HEK293T (cell line): ENCODE data around the gene BMPER.
A peak's percentile ranks its signal among the peaks of the same experiment; 100 is the strongest.

Experiments used
- CTCF ChIA-PET: fragments of 350-600 bp; formaldehyde crosslinking; extraction: SDS; loops from one replicate; lab custom pipeline; 2021; ENCODE audit warnings: antibody characterized with exemption, inconsistent platforms; lab: Yijun Ruan, JAX
- POLR2A ChIA-PET: fragments of 350-600 bp; formaldehyde crosslinking; extraction: SDS; loops from one replicate; lab custom pipeline; 2020; ENCODE audit warnings: antibody characterized with exemption, inconsistent platforms; lab: Yijun Ruan, JAX
- DNase-seq: peaks from one replicate; pipeline ENCODE4 v3.0.0; 2012; ENCODE audit warnings: mixed read lengths; ENCODE audit errors: extremely low spot score
- ARNT ChIP-seq: fragments of 450-650 bp; IDR thresholded peaks from 2 replicates; pipeline ENCODE4 v1.6.1; 2017; ENCODE audit warnings: mild to moderate bottlenecking
- BHLHE40 ChIP-seq: fragments of 450-650 bp; IDR thresholded peaks from 2 replicates; pipeline ENCODE4 v1.6.1; 2016; ENCODE audit warnings: mild to moderate bottlenecking, moderate library complexity, borderline replicate concordance
- CTBP1 ChIP-seq: fragments of 450-650 bp; IDR thresholded peaks from 2 replicates; pipeline ENCODE4 v1.6.1; 2016; ENCODE audit warnings: borderline replicate concordance
- ELF4 ChIP-seq: fragments of 450-650 bp; IDR thresholded peaks from 2 replicates; pipeline ENCODE4 v1.6.1; 2017; ENCODE audit warnings: antibody characterized with exemption
- FOXA1 ChIP-seq: fragments of 450-650 bp; IDR thresholded peaks from 2 replicates; pipeline ENCODE4 v1.6.1; 2016; ENCODE audit warnings: mild to moderate bottlenecking
- FOXK2 ChIP-seq: fragments of 450-650 bp; IDR thresholded peaks from 2 replicates; pipeline ENCODE4 v1.6.1; 2016; ENCODE audit warnings: mild to moderate bottlenecking
- FOXM1 ChIP-seq: fragments of 450-650 bp; IDR thresholded peaks from 2 replicates; pipeline ENCODE4 v1.6.1; 2017; ENCODE audit warnings: mild to moderate bottlenecking, borderline replicate concordance
- HDGF ChIP-seq: fragments of 450-650 bp; IDR thresholded peaks from 2 replicates; pipeline ENCODE4 v1.6.1; 2017; ENCODE audit warnings: antibody characterized with exemption, borderline replicate concordance
- L3MBTL2 ChIP-seq: fragments of 450-650 bp; conservative IDR thresholded peaks from 2 replicates; pipeline ENCODE4 v1.6.1; 2016; ENCODE audit warnings: mild to moderate bottlenecking
- LEF1 ChIP-seq: fragments of 450-650 bp; IDR thresholded peaks from 2 replicates; pipeline ENCODE4 v1.6.1; 2017; ENCODE audit warnings: mild to moderate bottlenecking, borderline replicate concordance
- NFRKB ChIP-seq: fragments of 450-650 bp; IDR thresholded peaks from 2 replicates; pipeline ENCODE4 v1.6.1; 2016; ENCODE audit warnings: mild to moderate bottlenecking, moderate library complexity
- PKNOX1 ChIP-seq: fragments of 450-650 bp; IDR thresholded peaks from 2 replicates; pipeline ENCODE4 v1.6.1; 2016
- SP1 ChIP-seq: fragments of 450-650 bp; IDR thresholded peaks from 2 replicates; pipeline ENCODE4 v1.6.1; 2017
- SUZ12 ChIP-seq: fragments of 450-650 bp; IDR thresholded peaks from 2 replicates; pipeline ENCODE4 v1.6.1; 2016; ENCODE audit warnings: mild to moderate bottlenecking
- TARDBP ChIP-seq: fragments of 450-650 bp; IDR thresholded peaks from 2 replicates; pipeline ENCODE4 v1.6.1; 2016
- ZNF384 ChIP-seq: fragments of 450-650 bp; IDR thresholded peaks from 2 replicates; pipeline ENCODE4 v1.6.1; 2016

Gene BMPER

GRCh38 chr7:34091321-34091917 is 186.1 kb downstream of the BMPER start:
- DNase-seq = peak; percentile 32
- POLR2A ChIA-PET = no interaction called here
- CTCF ChIA-PET = interaction anchor here (0.9 kb wide), 2 partner anchors 109 to 505 kb away, joined by 4 read pairs; no protein-coding TSS in a partner anchor

GRCh38 chr7:34093276-34093675 is 187.9 kb downstream of the BMPER start:
- CTCF ChIA-PET = no interaction called here
- DNase-seq = no peak
- no peak for TF ChIP-seq CTBP1
- no peak for TF ChIP-seq TARDBP
- TF ChIP-seq FOXM1 = no peak
- TF ChIP-seq ARNT = no peak
- no peak for TF ChIP-seq FOXK2
- no peak for TF ChIP-seq HDGF
- TF ChIP-seq PKNOX1 = no peak
- TF ChIP-seq ZNF384 = no peak
- TF ChIP-seq LEF1 = no peak
- no peak for TF ChIP-seq SP1
- TF ChIP-seq SUZ12 = no peak
- no peak for TF ChIP-seq ELF4
- no peak for TF ChIP-seq L3MBTL2
- no peak for TF ChIP-seq FOXA1
- TF ChIP-seq NFRKB = no peak
- TF ChIP-seq BHLHE40 = no peak
- POLR2A ChIA-PET = no interaction called here

More at GRCh38 chr7:34091321-34091917, 186.1 kb downstream of the BMPER start:
- TF ChIP-seq SUZ12 = no peak
- no peak for TF ChIP-seq PKNOX1
- TF ChIP-seq FOXK2 = no peak
- TF ChIP-seq FOXA1 = no peak
- TF ChIP-seq NFRKB = no peak
- TF ChIP-seq TARDBP = no peak
- TF ChIP-seq L3MBTL2 = no peak
- no peak for TF ChIP-seq ZNF384
- no peak for TF ChIP-seq LEF1
- no peak for TF ChIP-seq HDGF
- TF ChIP-seq SP1 = no peak

- no peak for DNase-seq
- ChIA-PET CTCF (no interaction called here), POLR2A (no interaction called here)
- no peak for TF ChIP-seq FOXA1
- no peak for TF ChIP-seq BHLHE40
- TF ChIP-seq L3MBTL2 = no peak
- no peak for TF ChIP-seq ARNT
- TF ChIP-seq SP1 = no peak
- no peak for TF ChIP-seq CTBP1
- TF ChIP-seq FOXM1 = no peak
- TF ChIP-seq TARDBP = no peak
- no peak for TF ChIP-seq FOXK2
- no peak for TF ChIP-seq ZNF384
- TF ChIP-seq LEF1 = no peak
- no peak for TF ChIP-seq NFRKB
- TF ChIP-seq ELF4 = no peak
These were observed 190.9 kb downstream of the BMPER start for GRCh38 chr7:34096198-34096651.

- ChIA-PET POLR2A (no interaction called here), CTCF (interaction anchor here (1.8 kb wide), 1 partner anchor 9 kb away, joined by 6 read pairs; no protein-coding TSS in a partner anchor)
- no peak for TF ChIP-seq FOXM1
- no peak for TF ChIP-seq ZNF384
- TF ChIP-seq SP1 = no peak
- no peak for DNase-seq
These were observed 191.4 kb downstream of the BMPER start for GRCh38 chr7:34096777-34097176.

- ChIA-PET POLR2A (no interaction called here), CTCF (no interaction called here)
- TF ChIP-seq L3MBTL2 (no peak), SUZ12 (no peak), HDGF (no peak), FOXM1 (no peak), FOXA1 (no peak)
- no peak for DNase-seq
These were observed 195.3 kb downstream of the BMPER start for GRCh38 chr7:34100661-34101060.

GRCh38 chr7:34104115-34104514 is 198.8 kb downstream of the BMPER start:
- no peak for TF ChIP-seq ZNF384
- TF ChIP-seq CTBP1 = no peak
- no peak for TF ChIP-seq BHLHE40
- TF ChIP-seq SP1 = no peak
- no peak for TF ChIP-seq HDGF
- no peak for TF ChIP-seq SUZ12
- no peak for TF ChIP-seq NFRKB
- no peak for TF ChIP-seq ELF4
- TF ChIP-seq FOXK2 = no peak
- TF ChIP-seq LEF1 = no peak
- TF ChIP-seq TARDBP = no peak
- no peak for DNase-seq
- ChIA-PET POLR2A (no interaction called here), CTCF (no interaction called here)

- ChIA-PET CTCF (no interaction called here), POLR2A (no interaction called here)
- no peak for DNase-seq
- no peak for TF ChIP-seq FOXM1
- TF ChIP-seq LEF1 = no peak
- TF ChIP-seq FOXK2 = no peak
- TF ChIP-seq TARDBP = no peak
- TF ChIP-seq L3MBTL2 = no peak
- TF ChIP-seq ZNF384 = no peak
- TF ChIP-seq ARNT = no peak
- TF ChIP-seq CTBP1 = no peak
- TF ChIP-seq HDGF = no peak
- no peak for TF ChIP-seq FOXA1
- no peak for TF ChIP-seq BHLHE40
- no peak for TF ChIP-seq PKNOX1
- no peak for TF ChIP-seq NFRKB
- no peak for TF ChIP-seq SUZ12
- no peak for TF ChIP-seq SP1
- no peak for TF ChIP-seq ELF4
These were observed 199.7 kb downstream of the BMPER start for GRCh38 chr7:34104992-34105391.
